Measurements from ENCODE around the gene CRB1.

CRB1 gene

DNA sequence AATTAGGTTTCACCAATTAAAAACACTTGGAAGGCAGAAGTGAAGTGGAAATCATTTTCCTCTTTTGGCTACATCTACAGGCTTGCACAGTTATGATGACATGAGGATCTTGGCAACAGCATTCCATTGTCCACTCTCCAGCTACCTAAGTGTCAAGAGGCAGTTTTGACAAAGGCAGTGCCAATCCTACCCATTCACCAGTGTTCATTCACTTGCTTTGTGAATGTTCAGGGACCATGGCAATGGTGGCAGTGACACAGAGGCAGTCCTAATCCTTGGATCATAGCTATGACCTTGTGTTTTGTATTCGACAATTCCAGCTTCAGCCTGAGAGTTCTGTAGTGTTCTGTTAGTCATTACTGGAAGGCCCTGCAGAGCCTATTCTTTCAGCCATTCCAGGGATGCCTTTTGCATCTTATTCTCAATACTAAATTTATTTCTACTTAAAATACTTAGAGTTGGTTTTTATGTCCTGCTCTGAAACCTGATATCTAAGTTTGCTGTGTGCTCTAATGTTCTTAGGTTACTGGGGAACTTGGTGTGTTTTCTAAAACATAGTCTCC lies 36.7 kb downstream of the CRB1 start:
- no peak for DNase-seq

DNA sequence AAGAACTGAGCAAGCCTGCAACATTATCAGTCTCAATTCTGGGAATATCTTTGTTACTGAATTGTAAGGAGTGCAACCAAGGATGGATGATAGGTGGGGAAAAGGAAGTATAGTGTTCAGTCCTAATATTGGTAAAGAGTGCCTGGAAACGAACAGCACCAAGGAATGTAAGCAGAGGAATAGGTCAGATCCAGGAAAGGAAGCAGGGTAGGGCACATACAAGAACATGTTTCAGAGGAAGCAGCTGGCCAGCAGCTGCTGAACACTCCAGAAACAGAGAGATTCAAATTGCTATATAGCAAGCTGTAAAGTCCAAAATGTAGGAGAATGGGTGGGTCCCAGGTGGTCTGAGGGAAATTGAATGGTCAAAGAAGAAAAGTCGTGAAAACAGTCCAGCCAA lies 37.9 kb downstream of the CRB1 start:
- DNase-seq = no peak

DNA sequence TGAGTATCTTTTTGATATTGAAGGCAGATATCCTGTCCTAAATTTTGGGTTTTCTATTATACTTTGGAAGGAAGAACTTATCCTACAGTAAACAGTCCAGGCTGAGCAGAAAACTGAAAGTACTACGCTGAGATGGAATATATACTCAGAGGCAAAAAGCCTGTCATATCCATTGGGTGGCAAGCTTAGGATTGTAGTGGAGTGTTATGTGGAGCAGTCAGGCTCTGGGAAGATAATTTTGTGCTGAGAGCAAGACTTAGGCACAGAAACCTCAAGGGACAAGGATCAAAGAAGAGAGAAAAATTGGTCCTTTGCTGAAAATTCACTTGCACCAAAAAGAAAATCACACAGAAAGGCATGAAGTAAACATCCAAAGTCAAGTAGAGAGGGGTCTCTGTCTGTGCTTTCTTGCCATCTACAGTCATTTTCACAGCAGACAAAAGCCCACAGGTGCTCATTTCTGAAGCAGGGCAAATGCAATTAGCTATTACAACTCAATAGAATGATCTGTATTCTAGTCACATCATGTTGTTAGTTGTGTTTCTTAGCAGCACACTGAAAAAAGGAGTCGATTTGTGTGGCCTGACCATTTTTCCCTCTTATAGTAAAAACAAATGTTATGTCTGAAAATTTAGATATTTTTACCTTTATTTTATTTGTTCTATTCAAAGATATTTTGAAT lies 38.5 kb downstream of the CRB1 start:
- DNase-seq = no peak

DNA sequence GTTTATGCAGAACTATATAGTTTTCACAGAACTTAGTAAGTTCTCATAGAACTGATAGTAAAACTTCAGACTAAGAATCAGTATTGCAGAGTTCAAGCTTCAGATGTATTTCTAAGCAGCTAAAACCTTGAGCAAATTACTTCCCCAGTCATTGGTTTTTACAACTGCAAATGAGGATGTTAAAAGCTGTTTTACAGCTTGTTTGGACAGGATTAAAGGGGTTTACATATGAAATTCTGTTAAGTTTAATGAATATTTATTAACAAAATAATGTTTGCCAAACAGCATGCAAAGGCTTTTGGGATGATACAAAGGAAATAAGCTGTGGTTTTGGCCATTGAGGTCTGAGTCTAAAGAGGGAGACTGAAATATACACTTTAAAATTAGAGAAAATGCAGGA lies 39.1 kb downstream of the CRB1 start:
- DNase-seq = no peak

DNA sequence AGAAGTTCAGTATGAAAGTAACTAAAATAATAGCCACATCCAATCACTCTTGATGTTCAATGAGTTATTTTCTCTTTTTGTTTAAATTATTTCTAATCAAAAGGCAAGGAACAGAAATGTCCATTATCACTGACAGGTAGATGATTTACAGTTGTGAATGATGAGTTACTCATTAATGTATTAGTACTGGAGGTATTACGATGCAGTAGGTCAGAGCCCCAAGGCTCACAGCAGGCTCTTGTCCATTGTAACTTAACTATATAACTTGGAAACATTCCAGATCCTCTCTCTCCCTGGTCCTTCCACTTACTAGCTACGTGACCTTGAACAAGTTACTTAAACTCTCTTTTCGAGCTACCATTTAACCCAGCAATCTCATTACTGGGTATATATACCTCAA lies 39.5 kb downstream of the CRB1 start:
- no peak for DNase-seq

DNA sequence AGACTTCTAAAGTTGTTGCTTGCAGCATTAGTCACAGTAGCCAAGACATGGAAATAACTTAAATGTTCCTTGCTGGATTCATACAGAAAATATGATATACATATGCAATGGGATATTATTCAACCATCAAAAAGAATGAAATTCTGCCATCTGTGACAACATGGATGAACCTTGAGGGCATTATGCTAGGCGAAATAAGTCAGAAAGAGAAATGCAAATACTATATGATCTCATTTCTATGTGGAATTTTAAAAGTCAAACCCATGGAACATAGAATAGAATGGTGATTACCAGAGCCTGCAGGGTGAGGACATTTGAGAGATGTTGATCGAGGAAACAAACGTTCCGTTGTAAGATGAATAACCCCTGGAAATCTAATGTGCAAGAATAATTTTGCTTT lies 43.0 kb downstream of the CRB1 start:
- no peak for DNase-seq

DNA sequence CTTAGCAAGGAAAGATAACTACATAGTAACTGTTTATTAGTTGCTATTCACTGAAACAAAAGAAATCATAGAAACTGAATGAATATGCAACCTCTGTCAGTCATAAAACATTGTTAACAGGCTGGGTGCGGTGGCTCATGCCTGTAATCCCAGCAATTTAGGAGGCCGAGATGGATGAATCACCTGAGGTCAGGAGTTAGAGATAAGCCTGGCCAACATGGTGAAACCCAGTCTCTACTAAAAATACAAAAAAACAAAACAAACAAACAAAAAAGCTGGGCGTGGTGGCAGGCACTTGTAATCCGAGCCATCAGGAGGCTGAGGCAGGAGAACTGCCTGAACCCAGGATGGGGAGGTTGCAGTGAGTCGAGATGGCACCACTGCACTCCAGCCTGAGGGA lies 44.1 kb downstream of the CRB1 start:
- no peak for DNase-seq

DNA sequence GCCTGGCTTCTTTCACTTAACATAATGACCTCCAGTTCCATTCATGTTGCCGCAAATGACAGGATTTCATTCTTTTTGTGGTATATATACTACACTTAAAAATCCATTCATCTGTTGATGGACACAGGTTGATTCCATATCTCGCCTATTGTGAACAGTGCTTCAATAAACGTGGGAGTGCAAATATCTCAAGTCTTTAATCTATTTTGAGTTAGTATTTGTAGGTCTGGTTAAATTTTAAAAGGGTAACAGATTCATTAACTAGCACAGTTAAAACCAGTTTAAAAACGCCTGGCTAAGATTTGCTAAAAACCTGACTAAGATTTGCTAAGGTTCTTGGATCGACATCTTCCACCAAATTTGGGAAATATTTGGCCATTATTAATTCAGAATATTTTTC lies 45.7 kb downstream of the CRB1 start:
- DNase-seq = no peak

DNA sequence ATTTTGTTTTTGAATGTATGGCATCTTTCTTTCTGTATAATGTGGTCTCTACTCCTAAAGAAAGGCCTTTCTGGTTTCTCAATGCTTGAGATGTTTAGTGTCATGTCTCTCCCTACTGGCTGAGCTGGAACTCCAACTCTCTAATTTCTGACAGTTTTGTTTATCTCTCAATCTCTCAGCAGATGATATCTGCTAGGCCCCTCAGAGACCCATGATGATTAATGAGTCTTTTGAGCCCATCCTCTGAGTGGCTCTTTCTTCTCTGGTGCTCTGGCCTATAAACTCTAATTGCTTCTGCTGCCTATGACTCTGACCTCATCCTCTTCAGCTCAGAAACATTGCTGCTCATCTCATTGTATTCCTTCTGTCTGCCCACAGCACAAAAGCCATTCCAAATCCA lies 46.6 kb downstream of the CRB1 start:
- DNase-seq = no peak

DNA sequence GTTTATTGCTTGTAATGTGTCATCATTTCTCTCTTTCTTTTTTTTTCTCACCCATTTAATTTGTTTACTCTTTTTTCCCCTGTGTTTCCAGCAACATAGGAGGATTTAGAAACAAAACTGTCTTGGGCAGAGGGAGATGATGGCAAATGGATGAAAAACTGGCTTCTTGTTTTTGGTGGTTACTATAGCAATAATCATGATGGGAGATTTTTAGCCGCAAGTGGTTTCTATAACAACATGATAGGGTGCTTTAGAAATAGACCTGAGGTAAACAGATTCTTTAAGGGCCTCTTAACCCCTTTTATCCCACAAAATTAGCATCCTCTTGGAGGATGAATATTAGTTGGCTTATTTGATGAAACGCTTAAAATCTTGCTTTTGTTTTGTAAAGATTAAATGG lies 51.6 kb downstream of the CRB1 start:
- DNase-seq = no peak

DNA sequence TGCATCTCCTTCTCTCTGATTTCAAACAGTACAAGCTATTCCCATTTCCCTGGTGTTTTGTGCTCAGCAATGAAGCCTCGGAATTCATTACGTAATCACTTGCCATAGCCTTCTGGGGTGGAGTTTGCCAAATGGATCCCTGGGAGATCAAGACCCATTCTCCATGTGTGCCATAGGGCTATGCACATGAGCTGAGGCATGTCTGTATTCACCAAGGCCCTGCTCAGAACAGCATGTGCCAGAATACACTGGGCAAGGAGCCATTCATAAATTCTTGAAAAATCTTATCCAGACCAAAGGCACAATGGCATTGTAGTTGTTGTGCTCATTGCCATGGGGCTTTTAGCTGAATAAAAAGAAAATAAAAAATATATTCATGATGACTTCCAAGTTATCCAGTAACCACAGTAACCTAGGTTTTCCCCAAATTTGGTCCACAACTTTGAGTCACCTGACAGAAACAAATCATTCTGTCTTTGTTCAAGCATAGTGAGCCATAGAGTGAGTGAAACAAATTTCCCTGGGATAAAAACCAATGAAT lies 53.0 kb downstream of the CRB1 start:
- DNase-seq = no peak

DNA sequence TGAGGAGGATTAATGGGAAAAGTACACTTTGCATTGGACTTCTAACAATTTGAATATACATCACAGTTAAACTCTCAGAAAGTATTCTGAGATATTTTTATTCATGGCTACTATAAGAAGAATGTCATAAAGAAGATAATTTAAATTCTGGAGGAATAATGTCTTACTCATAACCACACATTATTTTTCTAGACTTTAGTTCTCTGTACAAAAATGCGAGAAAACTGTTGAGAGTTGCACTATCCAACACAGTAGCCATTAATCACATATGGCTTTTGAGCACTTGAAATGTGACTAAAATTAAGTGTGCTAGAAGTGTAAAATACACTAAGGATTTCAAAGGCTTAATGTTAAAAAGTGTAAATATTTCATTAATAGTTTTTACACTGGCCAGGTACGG lies 53.8 kb downstream of the CRB1 start:
- no peak for DNase-seq

DNA sequence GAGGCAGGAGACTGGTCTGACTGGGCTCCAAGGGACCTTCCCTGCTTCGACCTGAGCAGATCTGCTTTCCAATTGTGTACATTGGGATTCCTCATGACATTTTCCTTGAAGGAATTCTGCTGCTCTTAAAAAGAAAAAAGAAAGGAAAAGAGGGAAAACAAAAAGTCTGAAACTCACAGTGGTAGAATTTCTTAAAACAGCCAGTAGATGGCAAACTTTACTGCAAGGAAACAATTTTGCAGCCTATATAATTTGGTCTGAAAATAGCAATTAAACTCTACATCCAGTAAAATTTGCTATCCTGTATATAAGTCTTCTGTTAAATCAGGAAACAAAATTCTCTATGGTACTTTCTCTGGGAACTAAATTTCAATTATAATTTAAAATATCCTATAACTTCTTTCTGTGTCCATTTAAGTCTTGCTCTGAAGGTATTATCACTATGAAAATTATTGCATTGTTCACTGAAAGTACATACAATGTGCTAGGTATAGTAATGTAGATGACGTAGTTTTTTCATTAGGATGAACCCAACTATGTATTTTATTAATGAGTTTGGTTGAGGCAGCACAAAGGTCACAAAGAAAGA lies 59.8 kb downstream of the CRB1 start:
- DNase-seq = no peak

DNA sequence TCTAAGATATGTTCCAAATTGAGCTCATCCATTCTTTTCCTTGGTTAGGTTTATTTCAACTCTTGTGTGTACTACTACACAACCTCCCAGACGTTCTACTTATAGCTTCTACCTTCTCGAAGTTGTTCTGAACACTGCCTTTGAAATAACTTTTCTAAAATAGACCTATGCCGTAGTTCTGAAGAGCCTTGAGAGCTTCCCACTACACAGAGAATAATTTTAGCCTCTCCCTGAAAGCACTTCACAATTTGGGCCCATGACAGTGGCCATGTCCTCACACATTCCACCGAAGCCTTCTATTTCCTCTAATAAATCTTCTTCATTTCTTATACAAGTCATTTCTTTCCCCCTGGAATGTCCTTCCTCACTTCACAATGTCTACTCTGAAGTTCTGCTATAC lies 62.2 kb downstream of the CRB1 start:
- DNase-seq = no peak

DNA sequence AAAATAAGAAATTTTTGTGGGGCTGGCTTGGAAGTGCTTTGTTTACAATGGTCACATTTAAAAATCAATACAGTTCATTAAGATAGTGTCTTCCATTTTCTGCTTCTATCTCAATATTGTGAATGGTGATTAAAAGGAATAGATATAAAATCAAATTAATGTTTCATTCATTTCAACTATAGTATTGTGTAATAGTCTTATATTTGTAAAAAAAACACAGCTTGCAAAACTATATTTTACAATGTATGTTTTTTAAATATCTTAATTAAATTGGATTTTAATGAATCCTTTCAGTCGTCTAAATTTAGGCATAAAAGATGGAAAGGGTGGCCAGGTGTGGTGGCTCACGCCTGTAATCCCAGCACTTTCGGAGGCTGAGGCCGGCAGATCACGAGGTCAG lies 63.5 kb downstream of the CRB1 start:
- no peak for DNase-seq

DNA sequence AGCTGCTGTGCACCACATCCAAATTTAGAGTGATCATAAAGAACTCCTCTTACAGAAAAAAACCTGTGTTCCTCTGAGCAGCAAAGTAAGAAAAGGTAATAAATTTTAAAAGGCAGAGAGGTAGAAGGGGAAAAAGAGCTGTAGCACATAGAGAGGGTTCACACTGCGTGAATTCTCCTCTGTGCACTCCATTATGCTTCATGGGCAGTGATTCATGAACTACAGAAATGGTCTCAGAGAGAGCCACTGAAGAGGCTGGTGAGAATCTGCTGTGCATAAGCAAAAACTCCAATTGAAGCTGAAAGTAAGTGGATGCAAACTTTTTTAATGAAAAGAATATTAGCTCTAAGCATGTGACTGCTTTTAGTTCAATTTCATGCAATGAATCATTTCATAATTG lies 65.0 kb downstream of the CRB1 start:
- no peak for DNase-seq

DNA sequence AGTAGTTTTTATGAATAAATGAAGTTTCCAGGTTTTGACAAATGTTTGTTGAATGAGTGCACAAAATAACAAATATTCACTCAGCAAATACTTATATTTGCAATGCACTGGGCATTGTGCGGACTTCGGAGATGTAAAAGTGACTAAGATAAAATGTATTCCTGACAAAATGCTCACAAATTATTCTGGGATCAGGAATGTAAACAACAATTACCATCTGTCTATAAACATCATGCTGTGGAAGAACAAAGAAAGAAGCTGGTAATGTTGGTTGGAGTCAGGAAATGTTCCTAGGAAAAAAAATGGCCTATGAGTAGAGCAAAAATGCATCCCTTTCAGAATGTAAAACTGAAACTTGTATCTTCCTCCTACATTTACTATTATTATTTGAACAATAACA lies 68.5 kb downstream of the CRB1 start:
- no peak for DNase-seq

DNA sequence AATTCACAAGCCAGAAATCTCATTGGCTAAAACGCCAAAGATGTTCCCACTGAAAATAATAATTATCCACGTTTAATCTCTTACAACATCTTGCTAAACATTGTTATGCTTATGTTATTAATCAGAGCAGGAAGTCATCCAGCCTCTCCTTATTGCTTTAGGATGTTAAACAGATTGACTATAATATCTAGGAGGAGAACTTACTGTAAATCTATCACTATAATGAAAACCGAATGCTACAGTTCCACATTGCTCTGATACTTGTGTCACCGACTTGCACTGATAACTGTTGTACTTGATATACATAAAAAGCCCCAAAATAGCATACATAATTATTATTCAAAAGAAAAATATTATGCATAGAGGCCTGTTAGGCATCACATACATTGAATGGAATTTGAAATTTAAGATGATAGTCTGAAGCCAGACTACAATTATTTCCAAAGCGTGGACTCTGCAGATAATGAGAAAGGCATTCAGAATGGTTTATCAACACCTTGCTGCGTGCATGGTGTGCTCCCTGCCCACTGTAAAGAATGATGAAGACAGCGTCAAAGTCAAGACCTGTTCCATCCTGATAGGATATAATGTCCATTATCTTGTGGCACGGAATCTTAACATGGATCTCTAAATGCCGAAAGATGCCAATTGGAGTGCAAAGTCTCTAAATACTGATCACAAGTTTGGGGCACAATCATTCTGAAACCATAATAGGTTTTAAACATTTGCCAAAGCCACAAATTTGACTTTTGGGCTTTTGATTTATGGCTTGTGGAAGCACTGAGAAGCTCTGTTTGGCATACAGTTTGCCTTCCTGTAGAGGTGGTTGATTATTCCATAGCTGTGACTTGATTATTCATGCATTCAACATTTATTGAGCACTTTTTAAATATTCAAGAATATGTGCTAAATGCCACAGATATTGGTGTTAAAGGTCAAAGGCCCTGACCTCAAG lies 71.3 kb downstream of the CRB1 start:
- no peak for DNase-seq

DNA sequence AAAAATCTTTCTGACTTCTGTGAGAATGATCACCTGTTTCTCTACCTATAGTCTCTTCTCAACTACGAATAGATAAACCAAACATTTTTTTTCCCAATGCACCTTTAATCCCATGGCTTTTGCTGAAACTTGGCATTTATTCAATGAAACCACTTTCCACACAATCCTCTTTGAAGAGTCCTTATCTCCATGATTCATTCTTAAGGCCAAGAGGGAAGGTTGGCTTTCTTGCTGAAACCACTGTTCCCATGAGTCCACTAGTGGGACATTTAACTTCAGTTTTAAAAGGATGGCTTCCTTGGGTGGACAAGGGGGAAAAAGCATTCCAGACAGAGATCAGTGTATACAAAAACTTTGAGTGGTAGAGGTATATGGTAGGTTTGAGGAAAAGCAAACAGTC lies 73.6 kb downstream of the CRB1 start:
- DNase-seq = no peak

DNA sequence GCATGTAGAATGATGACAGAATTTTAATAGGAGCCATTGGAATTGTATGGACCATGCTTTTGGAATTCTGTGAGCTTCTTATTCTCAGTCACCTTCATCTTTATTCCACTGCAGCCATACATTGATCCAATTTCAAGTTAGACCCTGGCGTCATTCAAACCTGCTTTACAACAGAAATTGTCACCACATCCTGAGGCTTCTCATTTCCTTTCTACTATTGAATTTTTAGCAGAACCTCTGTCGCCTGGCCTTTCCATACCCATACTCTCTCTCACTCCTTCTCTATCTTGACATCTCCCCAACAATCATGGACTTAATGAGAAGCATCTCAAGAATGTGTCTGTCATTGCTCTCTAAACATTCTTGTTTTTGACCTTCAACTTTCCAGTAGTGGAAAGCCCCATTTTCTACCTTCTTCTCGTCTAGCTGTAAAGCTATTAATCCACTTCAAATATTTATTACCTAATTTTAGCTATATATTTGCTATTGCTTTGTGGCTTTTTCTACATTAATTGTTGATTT lies 74.1 kb downstream of the CRB1 start:
- DNase-seq = no peak

DNA sequence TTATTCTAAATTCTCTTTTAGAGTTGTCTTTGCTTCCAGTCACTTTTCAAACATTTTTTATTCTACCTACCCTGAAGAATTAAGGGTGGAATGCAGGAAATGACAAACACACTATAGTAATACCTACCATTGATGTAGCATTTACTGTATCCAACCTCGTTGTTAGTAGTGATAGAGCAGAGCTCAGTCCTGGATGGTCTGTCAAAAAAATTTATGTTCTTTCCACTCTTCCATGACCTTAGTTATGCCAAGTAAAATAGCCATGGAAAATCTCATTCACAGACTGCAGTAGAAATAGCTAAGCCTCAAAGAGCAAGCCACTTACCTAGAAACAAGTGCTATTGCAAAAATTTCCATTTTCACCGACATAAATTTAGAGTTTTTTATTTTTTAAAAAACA lies 74.6 kb downstream of the CRB1 start:
- DNase-seq = no peak

DNA sequence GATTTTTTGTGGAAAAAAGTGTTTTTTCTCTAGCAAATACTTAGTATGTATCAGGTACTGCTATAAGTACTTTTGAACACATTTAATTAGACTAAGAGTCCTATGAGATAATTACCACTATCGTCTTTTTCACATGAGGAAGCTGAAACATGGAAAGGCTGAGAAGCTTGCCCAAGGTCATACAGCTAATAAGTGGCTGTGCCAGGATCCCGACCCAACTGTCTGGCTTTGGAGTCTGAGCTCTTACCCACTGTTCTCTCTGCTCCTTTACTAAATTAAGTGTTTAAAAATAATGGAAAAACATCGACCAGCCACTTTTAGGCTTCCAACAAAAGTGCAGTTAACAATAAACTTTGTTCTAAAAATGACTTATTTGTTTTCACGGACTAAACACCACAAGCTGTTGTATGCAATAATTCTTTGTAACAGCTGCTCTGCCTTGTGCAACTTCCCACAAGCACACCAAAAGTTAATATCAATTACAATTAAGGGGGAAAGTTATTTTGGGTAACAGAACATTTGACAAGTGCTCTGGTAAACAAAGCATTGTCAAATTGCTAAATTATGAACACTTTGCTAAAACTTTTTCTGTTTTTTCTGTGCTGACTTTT lies 75.7 kb downstream of the CRB1 start:
- no peak for DNase-seq

Measured in CD4-positive, alpha-beta T cell treated with Interleukin-6 for 4 hours (primary cell).